HG03439 (cell line): Measurements from ENCODE around the gene HLF.
"Not testable (repeated sequence)": the region's sequence is repeated elsewhere in the genome, so short reads cannot be mapped to it uniquely, and the experiment has no call there.

Experiments
- ATAC-seq: cut with Tn5 transposase; IDR thresholded peaks from one replicate; pipeline ENCODE4 v1.9.1; 2021; ENCODE audit warnings: mild to moderate bottlenecking, moderate library complexity; ENCODE audit not compliant: unreplicated experiment

HLF gene

DNA sequence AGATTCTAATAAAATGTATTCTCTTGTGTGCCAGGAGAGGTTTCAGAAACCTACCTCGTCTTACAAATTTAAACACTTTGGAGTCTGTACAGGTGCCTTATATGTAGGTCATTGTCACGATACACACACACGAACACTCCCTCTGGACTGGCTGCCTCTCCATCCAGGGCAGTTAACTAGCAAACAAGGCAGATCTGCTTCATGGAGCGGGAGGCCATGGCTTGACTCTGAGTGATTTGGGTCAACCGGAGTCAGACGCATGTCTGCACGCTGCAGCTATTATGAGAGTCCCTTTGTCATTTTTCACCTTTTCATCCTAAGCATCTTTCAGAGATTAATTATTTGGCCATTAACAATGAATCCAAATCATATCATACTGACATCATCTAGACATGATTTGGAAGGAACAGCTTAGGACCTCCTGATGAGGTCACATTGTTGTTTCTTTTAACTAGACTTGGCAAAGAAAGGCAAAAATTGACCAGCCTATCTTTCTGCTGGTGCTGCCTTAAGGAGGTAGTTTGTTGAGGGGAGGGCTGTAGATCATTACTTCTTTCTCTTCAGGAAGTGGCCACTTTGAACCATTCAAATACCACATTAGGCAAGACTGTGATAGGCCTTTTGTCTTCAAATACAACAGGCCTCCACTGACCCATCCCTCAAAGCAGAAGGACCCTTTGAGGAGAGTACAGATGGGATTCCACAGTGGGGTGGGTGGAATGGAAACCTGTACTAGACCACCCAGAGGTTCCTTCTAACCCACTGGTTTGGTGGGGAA lies 58.9 kb downstream of the HLF start:
- no peak for ATAC-seq

- no peak for ATAC-seq
Measured at GRCh38 chr17:55324296-55324978, 59.7 kb downstream of the HLF start.

DNA sequence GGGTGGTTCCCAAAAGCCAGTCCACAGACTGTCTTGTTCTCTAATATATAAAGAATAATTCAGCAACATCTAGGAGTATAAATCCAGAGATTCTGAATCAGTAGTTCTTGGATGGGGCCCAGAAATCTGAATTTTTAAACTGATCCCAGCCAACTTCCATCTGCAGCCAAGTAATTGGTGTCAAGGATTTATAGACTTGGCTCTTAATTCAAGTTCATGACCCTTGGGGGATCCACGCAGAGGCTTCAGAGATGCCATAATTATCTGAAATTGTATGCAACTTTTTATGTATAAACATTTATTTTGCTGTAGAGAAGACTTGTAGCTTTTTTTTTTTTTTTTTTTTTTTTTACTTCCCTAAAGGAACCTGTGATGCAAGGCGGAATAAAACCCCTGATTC lies 60.6 kb downstream of the HLF start:
- no peak for ATAC-seq

DNA sequence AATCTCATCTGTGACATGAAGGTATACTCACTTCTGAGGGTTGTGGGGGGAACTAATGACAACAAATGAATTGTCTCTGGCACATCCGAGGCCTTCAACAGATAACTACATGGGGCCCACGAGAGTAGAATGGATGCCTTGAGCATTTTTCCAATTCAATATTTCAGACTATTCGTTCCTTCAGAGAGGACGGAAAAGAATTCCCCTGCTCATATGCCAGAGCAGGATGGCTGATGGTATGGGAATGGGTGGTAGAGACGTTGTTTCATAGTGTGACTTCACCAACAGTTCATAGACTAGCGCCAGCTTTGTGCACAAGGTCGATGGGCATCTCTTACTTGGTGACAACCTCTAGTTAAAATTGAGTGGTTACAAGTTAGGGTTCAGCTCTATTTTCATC lies 61.3 kb downstream of the HLF start:
- ATAC-seq: no peak

DNA sequence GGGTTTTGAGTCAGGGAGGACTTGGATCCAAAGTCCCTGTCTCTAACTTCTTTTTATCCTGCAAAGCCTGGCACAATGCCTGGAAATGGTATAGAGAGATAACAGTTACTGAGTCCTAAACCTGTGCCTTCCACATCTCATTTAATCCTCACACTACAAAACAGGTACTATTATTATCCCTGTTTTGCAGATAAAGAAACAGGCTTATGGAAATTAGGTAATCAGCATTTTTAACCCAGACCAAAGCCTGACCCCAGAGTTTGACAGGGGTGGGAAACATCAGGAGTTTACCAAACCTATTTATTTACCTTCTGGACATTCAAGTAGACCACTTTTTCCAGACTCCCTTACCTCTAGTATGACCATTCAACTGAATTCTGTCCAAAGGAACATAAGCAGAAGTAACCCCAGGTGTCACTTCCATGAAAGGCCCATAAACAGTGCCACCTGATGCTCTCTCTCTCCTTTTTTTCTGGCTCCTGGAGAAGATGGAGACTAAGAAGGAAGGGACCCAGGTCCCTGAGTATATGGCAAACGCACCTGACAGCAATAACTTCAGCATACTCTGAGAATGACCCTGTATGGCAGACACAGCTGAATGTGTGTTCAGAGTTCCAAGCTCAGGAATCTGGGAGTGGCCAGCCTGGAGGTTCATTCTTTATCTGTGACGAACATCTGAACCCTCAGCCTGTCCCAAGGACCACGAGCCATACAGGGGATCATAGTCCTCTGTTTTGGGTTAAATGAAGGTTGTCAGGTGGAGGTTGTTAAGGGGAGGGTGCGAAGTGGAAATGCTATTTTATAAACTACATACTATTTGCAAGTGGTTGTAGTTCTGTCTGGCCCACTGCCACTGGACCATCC lies 62.7 kb downstream of the HLF start:
- no peak for ATAC-seq

- not testable (repeated sequence) for ATAC-seq
Measured at GRCh38 chr17:55328514-55328913, 63.8 kb downstream of the HLF start.

- no peak for ATAC-seq
Measured at GRCh38 chr17:55330344-55330933, 65.7 kb downstream of the HLF start.

GRCh38 chr17:55332296-55333041 lies 67.7 kb downstream of the HLF start:
- ATAC-seq: no peak

GRCh38 chr17:55334285-55334684 lies 69.5 kb downstream of the HLF start:
- ATAC-seq: no peak

DNA sequence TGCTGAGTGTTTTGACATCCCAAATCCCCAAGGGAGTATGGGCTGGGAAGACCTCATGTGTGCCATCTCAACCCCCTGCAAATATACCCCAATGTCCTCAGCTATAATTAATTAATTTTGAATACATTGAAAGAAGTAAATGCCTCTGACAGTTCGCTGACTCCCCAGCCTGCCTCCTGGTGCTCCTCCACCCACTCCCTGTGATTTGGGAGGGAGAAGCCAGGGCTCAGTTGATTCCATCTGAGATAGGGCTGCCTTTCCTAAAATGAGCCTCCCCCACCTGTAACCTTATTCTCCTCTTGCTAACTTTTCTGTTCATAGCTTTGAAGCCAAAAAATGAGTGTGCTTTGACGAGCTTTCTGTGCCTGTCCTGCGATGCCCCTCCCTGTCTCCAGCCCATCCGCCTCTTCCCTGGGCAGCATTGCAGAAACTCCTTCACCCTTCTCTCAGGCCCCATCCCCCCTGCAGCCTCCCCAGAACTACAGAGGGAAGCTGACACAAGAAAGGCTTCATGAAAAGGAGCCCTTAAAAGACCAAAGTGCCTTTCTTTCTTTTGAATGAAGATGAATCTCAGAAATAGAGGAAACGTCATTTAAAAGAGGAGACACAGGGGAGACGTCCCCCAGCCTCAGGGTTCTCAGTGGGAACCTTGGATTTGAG lies 70.3 kb downstream of the HLF start:
- ATAC-seq: no peak

DNA sequence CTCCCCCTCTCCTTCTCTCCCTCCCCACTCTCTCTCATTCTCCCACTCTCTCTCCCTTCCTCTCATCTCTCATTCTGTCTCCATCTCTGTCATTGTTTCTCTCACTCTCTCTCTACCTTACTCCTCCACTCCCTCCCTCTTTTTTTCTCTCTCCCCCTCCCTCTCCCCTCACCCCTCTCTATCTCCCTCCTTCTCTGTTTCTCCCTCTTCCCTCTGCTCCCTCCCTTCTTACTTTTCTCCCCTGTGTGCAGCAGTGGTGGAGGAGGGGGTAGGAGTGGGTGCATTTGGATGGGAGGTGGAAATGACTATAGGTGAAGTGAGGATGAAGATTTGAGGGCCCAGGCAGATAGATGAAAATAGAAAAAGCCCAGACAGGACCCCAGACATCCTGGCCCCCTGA lies 70.9 kb downstream of the HLF start:
- no peak for ATAC-seq

- ATAC-seq: no peak
Measured at GRCh38 chr17:55336426-55336825, 71.7 kb downstream of the HLF start.

DNA sequence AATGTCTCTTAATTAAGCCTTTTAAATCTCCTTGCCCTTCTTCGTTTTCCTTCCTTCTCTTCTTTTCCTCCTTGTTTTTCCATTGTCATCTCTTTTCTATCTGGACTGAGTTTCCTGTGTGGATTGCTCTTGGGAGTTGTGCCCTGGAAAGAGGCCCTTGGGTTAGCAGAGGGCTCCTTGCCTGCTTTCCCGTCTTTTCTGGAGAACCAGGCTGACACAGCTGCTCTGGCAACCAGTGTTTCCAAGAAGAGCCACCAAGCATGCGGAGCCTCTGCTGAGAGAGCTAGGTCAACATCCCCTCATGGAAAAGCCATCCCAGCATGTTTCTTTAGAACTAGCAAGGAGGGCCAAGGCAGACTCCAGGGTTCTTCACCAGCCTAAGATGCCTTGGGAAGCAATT lies 75.4 kb downstream of the HLF start:
- ATAC-seq: no peak

- no peak for ATAC-seq
Measured at GRCh38 chr17:55340686-55341085, 75.9 kb downstream of the HLF start.

DNA sequence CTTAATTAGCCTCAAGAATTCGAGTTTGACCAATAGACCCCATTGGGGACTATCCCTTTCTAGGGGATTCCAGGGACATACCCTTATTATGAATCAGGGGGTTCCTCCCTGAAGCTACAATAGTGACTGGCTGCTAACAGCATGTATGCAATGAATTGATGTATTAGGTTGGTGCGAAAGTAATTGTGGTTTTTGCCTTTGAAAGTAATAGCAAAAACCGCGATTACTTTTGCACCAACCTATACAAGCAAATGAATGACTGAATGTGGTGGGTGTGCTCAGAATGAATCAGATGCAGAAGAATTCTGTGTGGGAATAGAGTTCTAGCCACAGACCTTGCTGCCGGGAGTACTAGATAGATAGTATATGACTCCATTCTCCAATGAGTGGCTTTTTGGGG lies 76.7 kb downstream of the HLF start:
- peak; percentile 69 for ATAC-seq

- no peak for ATAC-seq
Measured at GRCh38 chr17:55342800-55343585, 78.2 kb downstream of the HLF start.

DNA sequence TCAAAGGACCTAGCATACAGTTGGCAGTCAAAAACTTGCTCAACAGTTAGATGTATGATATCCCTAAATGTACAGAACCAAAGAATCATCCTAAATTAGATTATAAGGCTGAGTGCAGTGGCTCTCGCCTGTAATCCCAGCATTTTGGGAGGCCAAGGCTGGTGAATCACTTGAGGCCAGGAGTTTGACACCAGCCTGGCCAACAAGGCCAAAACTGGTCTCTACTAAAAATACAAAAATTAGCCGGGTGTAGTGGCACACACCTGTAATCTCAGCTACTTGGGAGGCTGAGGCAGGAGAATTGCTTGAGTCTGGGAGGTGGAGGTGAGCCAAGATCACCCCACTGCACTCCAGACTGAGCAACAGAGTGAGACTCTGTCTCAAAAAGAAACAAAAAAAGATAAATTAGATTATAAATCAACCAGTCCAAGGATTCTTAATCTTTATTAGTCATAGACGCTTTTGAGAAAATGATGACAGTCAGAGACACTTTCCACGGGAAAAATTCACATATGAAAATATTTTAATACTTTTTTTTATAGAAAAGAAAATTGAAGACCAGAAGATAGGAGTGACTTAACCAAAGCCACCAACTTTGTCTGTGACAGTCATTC lies 79.2 kb downstream of the HLF start:
- no peak for ATAC-seq

DNA sequence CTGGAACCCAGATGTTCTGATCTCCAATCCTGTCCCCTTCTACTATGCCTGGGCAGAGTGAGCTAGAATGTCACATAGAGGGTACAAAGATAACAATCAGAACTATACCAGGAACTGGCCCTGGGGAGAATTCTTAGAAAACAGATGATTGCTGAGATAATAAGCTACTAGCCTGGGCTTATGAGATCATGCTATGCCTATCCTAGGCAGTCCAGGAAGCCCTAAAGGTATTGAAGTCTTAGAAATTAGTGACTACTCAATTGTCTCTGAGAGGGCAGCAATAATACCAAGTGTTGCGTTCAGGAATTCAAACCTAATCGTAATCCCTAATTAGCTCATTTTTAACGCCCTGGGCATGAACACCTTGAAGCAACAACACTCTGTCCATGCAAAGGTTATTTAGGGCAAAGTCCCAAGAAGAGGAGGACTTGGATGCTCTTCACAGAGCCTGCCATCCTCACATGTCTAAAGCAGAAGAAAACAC lies 79.8 kb downstream of the HLF start:
- ATAC-seq: no peak

GRCh38 chr17:55345132-55345531 lies 80.4 kb downstream of the HLF start:
- ATAC-seq: no peak
